HG02571 (cell line): ENCODE data around the gene MRPL45.

Experiments used
- ATAC-seq: cut with Tn5 transposase; IDR thresholded peaks from one replicate; pipeline ENCODE4 v1.9.1; 2021; ENCODE audit warnings: mild to moderate bottlenecking, moderate library complexity; ENCODE audit not compliant: unreplicated experiment

The MRPL45 gene

DNA sequence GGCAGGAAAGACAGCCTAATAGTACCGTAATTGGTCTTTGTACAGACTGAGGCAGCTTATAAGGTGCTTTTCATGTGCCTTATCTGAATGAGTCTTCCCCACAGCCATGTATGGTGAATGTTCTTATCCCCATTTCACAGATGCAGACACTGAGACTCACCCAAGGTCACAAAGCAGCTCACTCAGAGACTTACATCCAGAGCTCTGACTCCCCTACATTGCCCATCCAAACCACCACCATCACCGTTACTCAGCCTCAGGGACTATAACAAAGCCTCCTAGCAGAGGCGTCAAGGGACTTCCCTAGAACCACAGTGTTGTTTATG lies 47.4 kb downstream of the MRPL45 start:
- ATAC-seq, result no peak

- no peak for ATAC-seq
Observed at GRCh38 chr17:38345743-38346142, 48.8 kb downstream of the MRPL45 start.

- ATAC-seq, result no peak
Observed at GRCh38 chr17:38349097-38349730, 52.2 kb downstream of the MRPL45 start.

- no peak for ATAC-seq
Observed at GRCh38 chr17:38350035-38350434, 53.1 kb downstream of the MRPL45 start.

DNA sequence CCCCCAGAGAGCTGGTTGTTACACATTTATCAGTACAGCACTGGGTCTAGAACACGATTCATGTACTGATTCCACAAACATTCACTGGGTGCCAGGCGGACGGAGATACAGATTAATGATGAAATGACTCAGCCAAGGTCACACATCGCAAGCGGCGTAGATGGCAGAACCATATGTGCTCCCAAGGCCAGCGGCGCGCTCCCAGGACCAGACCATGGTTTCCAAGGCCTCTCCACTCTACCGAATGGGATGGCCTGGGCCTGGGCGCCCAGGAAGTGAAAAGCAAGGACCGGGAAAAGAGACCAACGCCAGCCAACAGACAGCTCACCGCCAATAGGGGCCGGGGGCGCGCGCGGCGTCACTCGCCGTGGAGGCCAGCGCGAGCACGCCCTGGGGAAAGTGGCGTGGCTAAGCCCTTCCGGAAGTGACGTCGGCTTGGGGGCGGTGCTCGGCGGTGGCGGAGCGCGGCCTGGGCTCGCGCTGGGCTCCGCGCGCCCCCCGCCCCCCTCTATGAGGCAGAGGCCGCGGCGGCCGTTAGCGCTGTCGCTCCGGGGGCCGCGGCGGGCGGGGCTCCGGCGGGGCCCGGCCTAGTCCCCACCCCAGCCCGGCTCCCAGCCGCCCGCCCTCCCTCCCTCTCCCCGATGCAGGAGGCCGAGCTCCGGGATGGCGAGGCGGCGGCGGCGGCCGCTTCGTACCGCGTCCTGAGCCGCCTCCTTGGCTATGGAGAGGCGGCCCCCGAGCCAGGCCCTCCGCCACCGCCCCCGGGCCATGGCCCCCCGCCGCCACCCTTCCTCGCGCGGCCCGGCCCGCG lies 54.6 kb downstream of the MRPL45 start, which contains the start of gene SOCS7:
TSS of gene SOCS7 (plus strand) at position 433 of the 811 bp plus-strand sequence. CDS start at position 642, 209 bp downstream.
- ATAC-seq, result peak; percentile 74

- ATAC-seq, result peak; percentile 12
Observed at GRCh38 chr17:38352245-38353085, 55.5 kb downstream of the MRPL45 start.

DNA sequence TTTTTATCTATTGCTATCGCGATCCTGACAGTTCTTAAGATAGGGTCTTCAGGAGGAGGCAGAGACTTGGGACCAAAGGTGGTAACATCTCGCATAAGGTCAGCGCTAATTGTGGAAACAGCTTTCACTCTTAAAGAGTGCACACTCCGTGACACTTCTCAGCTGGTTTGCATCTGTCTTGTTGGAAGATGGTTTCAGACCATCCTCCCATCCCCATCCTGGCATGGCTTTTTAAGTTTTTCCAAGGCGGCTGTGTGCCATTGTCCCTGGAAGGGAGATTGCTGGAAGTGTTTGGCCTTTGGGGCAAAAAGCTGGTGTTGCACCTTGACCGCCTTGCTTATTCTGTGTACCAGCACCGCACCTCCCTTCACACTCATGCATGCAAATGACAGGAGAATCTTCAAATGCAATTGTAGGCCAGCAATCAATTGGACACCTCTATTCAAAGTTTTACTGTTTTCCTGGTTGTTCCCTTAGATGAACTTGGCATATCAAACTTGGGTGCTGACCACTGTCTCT lies 56.2 kb downstream of the MRPL45 start:
- ATAC-seq, result no peak

DNA sequence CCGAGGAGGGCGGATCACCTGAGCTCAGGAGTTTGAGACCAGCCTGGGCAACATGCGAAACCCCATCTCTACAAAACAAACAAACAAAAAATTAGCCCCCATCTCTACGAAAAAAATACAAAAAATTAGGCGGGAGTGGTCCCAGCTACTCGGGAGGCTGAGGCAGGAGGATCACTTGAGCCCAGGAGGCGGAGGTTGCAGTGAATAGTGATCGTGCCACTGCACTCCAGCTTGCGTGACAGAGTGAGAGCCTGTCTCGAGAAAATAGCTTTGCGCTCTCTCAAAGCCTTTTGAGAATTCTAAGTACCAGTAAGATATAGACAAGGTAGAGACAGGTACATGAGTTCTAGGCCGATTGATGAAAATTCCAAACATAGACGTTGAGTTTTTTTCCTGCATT lies 56.7 kb downstream of the MRPL45 start:
- ATAC-seq, result no peak

DNA sequence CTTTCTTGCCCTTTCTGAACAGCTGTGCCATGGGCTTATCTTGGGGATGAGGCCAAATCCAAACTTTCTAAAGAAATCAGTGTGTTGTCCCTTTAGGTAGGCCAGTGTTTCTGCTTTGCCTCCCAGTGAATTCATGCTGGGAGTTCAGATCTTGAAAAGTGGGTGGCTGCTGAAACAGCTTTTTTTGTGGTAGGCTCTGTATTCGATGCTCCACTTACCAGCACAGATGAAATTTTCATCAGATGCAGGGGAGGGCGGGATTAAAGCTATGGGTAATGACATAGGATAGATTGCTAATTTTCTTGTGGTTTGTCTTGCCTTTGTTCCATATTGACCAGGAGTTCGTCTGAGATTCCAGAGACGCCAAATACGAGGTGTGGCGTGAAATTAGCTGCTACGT lies 57.5 kb downstream of the MRPL45 start:
- no peak for ATAC-seq

DNA sequence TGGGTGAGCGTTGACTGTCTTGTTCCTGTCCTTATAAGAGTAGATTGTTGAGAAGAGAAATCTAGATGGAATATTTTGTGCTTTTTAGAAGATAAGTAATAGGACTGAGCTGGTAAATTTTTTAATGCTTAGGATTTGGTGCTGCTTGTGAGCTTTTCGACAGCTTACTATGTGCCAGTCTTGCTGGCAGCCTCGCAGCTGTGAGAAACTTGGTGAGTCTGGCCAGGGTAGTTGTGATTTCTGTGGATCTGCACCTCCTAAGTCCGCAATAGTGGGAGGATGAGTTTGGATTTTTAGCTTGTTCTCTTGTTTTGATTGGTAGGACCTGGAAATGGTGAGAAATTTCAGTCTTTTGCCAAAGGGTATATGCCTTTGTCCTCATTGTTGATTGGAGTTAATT lies 58.3 kb downstream of the MRPL45 start:
- ATAC-seq, result no peak

DNA sequence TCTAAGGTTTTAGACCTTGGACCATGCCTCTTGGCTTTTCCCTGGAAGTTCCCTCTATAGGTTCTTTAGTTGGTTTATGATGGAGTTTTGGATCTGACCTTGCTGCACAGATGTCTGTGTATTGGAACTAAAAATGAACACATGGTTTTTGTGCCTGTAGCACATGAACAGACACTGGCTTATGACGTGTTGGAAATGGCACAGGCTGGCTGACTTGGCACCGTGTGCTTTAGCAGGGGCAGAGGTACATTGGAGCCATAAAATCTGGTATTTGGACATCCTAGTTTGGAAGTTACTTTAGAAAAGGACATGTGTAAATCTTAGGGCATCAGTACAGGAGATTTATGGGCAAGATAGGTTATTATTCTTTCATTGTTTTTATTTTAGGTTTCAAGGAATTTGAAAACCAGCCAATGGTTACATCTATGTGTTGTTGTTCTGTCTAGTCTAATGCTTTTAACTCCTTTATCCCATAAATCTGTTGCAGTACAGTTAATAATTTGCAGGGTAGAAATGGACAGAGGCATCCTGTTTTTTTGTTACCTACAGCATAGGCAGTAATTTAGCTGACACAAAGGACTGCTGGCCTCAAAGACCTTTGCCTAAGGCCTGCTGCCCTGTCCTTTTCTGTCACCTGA lies 60.6 kb downstream of the MRPL45 start:
- no peak for ATAC-seq

GRCh38 chr17:38358586-38359513 lies 61.9 kb downstream of the MRPL45 start:
- ATAC-seq, result no peak

- ATAC-seq, result no peak
Observed at GRCh38 chr17:38361694-38362465, 64.9 kb downstream of the MRPL45 start.

GRCh38 chr17:38363016-38363415 lies 66.0 kb downstream of the MRPL45 start:
- ATAC-seq, result no peak

GRCh38 chr17:38364741-38365140 lies 67.8 kb downstream of the MRPL45 start:
- ATAC-seq, result no peak

- ATAC-seq, result no peak
Observed at GRCh38 chr17:38369124-38369886, 72.3 kb downstream of the MRPL45 start.
